Nucleus accumbens (tissue), 56 donors: ENCODE results near the gene RAD23A.
A peak's percentile ranks its signal among the peaks of the same experiment; 100 is the strongest.

Source experiments
- DNase-seq, 56 donors: peaks; one replicate each; lab custom pipeline; 2025; lab: John Stamatoyannopoulos, UW

The RAD23A gene

GRCh38 chr19:12979974-12980373, 34.3 kb downstream of the RAD23A start:
- no peak for DNase-seq

GRCh38 chr19:12982648-12983047, 37.0 kb downstream of the RAD23A start:
- no peak for DNase-seq

GRCh38 chr19:12983091-12983490, 37.4 kb downstream of the RAD23A start:
- no peak for DNase-seq

DNA sequence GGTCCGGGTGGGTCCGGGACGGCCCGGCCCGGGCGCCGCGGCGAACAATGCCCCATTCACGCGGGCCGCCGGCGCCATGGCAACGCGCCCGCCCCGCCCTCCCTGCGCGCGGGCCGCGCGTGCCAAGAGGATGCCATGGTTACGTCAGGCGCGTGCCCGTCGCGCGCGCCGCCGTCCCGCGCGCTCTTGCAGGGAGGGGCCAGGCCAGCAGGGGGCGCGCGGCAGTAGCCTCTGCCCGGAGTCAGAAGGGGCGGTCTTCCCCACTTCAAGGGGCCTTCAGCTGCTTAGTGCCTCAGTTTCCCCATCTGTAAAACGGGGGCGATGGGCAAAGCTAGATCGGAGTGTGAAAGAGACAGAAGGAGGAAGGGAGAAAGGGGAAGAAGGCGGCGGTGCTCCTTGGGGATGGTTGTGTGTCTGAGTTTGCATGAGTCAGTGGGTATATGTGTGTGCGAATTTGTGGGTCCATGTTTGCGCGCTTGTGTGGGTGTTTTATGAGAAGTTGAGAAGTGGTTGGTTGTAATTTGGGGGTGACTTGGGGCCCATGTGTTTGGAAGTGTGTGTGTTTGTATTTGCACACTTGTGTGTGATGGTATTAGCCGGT, 38.0 kb downstream of the RAD23A start:
- peak in 51 of 56 donors; percentile 35 to 93 (median 77) for DNase-seq

- DNase-seq, result peak in 1 of 56 donors; percentile 66
Measured at GRCh38 chr19:12984143-12984627, 38.5 kb downstream of the RAD23A start.

- DNase-seq, result peak in 40 of 56 donors; percentile 16 to 84 (median 54)
Measured at GRCh38 chr19:12984683-12985048, 39.0 kb downstream of the RAD23A start.

- DNase-seq, result peak in 53 of 56 donors; percentile 40 to 92 (median 80)
Measured at GRCh38 chr19:12985049-12985776, 39.6 kb downstream of the RAD23A start.

DNA sequence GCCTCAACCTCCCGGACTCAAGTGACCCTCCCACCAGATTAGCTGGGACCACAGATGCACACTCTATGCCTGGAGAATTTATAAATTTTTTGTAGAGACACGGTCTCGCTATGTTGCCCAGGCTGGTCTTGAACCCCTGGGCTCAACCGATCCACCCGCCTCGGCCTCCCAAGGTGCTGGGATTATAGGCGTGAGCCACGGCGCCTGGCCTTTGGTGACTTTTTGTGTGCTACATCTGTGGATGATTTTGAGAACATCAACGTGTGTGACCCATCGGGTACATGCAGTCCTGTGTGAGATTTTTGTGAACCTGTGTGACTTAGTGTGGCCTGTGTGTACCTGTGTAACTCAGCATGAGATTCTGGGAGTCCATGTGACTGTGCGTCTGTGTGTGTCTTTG, 41.1 kb downstream of the RAD23A start:
- DNase-seq, result no peak

- no peak for DNase-seq
Measured at GRCh38 chr19:12987190-12987589, 41.5 kb downstream of the RAD23A start.

GRCh38 chr19:12987781-12988180, 42.1 kb downstream of the RAD23A start:
- no peak for DNase-seq

GRCh38 chr19:12990431-12990830, 44.8 kb downstream of the RAD23A start:
- no peak for DNase-seq

- DNase-seq, result no peak
Measured at GRCh38 chr19:12990853-12991252, 45.2 kb downstream of the RAD23A start.

DNA sequence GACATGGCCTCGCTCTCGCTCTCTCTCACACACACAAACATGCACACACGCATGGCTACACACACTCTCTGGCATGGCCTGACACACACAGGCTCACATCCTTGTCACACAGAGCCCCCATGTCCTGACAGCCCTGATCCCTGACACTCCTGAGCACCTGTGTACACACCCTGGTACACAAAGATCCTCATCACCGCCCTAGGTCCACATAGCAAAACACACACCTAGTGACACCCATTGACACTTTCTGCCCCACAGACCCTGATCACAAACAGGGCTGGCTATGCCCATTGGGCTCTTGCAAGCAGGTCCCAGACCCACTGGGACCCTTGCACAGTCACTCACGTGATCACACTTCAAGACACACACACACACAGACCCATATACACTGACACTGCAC, 45.6 kb downstream of the RAD23A start:
- DNase-seq, result no peak

GRCh38 chr19:12992729-12993128, 47.1 kb downstream of the RAD23A start:
- DNase-seq, result no peak

GRCh38 chr19:12993562-12993961, 47.9 kb downstream of the RAD23A start:
- no peak for DNase-seq

- peak in 22 of 56 donors; percentile 13 to 71 (median 40) for DNase-seq
Measured at GRCh38 chr19:12994701-12995595, 49.3 kb downstream of the RAD23A start, which contains the start of gene NFIX. Gene NFIX (plus strand): TSS chr19:12995475. CDS start chr19:12995838, 363 bp downstream.

DNA sequence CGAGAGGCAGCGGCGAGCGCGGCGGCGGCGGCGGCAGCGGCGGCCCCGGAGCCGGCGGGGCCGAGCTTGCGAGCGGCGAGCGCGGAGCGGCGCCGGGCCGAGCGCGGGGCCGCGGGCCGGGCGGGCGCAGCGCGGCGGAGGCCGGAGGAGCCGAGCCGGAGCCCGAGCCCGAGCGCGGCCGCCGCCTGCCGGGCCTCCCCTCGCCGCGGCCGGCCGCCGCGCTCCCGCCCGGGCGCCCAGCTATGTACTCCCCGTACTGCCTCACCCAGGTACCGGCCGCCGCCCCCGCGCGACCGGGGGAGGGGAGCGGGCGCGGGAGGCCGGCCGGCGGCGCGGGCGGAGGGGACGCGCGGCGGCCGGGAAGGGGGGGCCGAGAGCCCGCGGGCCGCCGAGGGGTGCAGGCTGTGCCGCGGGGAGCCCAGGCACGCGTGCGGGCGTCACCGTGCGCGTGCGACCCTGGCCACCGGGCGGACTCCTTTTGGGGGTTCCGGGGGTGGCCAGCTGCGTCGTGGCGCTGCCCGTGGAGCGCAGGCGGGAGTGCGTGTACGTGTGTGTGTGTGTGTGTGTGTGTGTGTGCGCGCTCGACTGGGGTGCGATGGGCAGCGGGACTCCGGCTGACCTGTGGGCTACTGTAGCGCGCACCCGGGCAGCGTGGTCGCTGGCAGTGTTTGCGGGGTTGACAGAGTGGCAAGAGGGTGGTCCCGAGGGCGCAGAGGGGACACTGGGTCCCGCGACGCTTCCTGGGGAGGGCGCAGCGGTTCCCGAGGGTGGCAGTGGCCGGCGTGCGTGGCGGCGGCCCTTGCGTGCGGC, 50.1 kb downstream of the RAD23A start:
- DNase-seq, result peak in 19 of 56 donors; percentile 14 to 66 (median 37)

DNA sequence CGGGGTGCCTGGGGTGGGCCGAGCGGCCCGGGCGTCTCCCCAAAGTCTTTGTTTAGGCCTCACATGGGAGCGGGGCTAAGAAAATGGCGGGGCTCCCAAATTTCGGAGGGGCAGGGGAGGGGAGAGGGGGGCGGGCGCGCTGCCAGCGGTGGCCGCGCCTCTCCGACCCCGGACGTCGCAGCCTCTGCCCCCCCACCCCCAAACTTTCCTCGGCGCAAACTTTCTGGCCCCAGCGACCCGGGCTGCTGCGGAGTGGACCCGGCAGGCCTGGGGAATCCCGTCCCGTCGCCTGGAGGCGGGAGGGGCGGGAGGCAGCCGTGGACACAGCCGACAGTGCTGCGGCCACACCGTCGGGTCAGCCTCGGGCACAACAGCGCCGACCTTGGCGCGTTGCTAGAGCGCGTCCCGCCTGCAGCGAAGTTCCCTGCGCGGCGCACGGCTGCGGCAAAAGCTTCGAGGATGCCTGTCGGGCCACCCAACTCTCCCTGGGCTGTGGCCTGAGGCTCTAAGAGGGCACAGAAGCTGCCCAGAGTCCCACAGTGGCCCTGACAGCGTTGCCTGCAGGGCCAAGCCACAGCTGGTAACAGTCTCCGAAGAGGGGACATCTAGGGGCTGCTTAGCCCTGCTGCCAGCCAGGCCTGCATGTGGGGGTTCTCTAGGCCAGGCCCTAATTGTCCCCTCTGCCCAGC, 50.9 kb downstream of the RAD23A start:
- DNase-seq, result peak in 23 of 56 donors; percentile 15 to 65 (median 45)

DNA sequence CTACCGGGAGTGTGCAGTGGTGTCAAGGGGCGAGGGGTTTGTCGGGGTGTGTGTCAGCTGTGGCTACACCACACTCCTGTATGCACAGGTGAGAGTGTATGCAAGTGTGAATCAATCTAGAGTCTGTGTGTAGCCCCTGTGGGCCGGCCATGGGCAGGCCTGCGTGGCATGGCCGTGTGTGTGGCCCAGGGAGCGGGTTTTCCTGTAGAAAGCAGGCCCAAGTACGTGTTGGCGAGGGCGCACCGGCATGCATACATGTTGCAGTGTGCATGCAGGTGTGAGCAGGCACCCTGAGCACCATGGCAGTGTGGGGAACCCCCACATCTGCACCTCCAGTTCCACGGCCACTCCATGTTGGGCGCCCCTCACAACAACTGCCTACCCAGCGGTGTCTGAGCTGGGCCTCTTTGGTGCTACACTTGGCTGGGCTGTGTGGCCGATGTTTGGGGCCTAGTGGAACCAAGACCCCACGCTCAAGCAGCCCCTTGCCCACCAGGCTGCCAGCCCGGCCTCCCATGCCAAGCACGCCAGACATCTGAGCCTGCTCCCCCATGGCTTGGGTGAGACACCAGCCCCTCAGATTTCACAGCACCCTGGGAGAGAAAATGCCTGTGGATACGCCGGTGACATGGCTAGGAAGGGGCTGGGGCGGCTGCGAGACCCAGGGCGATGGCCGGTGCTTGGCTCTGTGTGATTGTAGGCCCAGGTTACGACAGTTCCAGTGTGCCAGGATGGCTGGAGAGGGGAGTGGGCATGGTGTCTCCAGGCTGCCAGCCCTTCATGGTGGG, 51.7 kb downstream of the RAD23A start:
- no peak for DNase-seq
